NCI-H82 treated with DMSO at 0.1 percent for 48 hours (cell line): ENCODE measurements around the gene MORN5.
A peak's percentile ranks its signal among the peaks of the same experiment; 100 is the strongest.

Experiments used
- DNase-seq: peaks from one replicate; lab custom pipeline; 2025; ENCODE audit not compliant: unreplicated experiment; lab: John Stamatoyannopoulos, UW

MORN5 gene

GRCh38 chr9:122143296-122143695, 16.4 kb upstream of the MORN5 start:
- DNase-seq, result no peak

GRCh38 chr9:122143876-122144405, 15.8 kb upstream of the MORN5 start:
- DNase-seq, result no peak

GRCh38 chr9:122144836-122145591, 14.7 kb upstream of the MORN5 start:
- no peak for DNase-seq

- no peak for DNase-seq
Observed at GRCh38 chr9:122145592-122145863, 14.2 kb upstream of the MORN5 start.

- no peak for DNase-seq
Observed at GRCh38 chr9:122151267-122151828, 8.4 kb upstream of the MORN5 start.

GRCh38 chr9:122155796-122156195, 3.9 kb upstream of the MORN5 start:
- no peak for DNase-seq

GRCh38 chr9:122158202-122158601, 1.5 kb upstream of the MORN5 start:
- DNase-seq, result peak; percentile 8

GRCh38 chr9:122159925-122160246, 178 bp downstream of the MORN5 start:
- DNase-seq, result no peak

- no peak for DNase-seq
Observed at GRCh38 chr9:122162415-122162814, 2.7 kb downstream of the MORN5 start.

GRCh38 chr9:122164286-122164685, 4.6 kb downstream of the MORN5 start:
- DNase-seq, result no peak

- no peak for DNase-seq
Observed at GRCh38 chr9:122168356-122168755, 8.6 kb downstream of the MORN5 start.

GRCh38 chr9:122172131-122172530, 12.4 kb downstream of the MORN5 start:
- no peak for DNase-seq

- DNase-seq, result no peak
Observed at GRCh38 chr9:122173670-122174069, 14.0 kb downstream of the MORN5 start.

GRCh38 chr9:122176916-122177315, 17.2 kb downstream of the MORN5 start:
- DNase-seq, result no peak

- DNase-seq, result no peak
Observed at GRCh38 chr9:122179054-122179689, 19.5 kb downstream of the MORN5 start.

GRCh38 chr9:122179690-122180074, 20.0 kb downstream of the MORN5 start:
- no peak for DNase-seq

- no peak for DNase-seq
Observed at GRCh38 chr9:122180633-122181032, 20.9 kb downstream of the MORN5 start.

- DNase-seq, result no peak
Observed at GRCh38 chr9:122183501-122183900, 23.8 kb downstream of the MORN5 start.

GRCh38 chr9:122184551-122184950, 24.8 kb downstream of the MORN5 start:
- no peak for DNase-seq

- DNase-seq, result no peak
Observed at GRCh38 chr9:122186301-122186700, 26.6 kb downstream of the MORN5 start.

GRCh38 chr9:122186777-122187470, 27.2 kb downstream of the MORN5 start:
- DNase-seq, result no peak

- DNase-seq, result no peak
Observed at GRCh38 chr9:122188369-122188768, 28.7 kb downstream of the MORN5 start.
